Tibial nerve (tissue), 4 donors: ENCODE measurements around the gene ZNF516. TPM values are rescaled to one million over a fixed set of nuclear protein-coding genes. Genes with fewer than 3 reads are reported as not detected.

Source experiments
- DNase-seq, 2 donors: peaks; one replicate each; pipeline ENCODE4 v3.0.0-alpha.2; 2019; ENCODE audit warnings: low spot score in 2 of 2
- H3K27ac ChIP-seq, 4 donors: fragments of 200-600 bp; sonication (generic) in 3 of 4; one replicate each; pipeline ENCODE4 v1.5.1; 2017 to 2019; ENCODE audit warnings: mild to moderate bottlenecking in 1 of 4
- H3K27me3 ChIP-seq, 2 donors: fragments of 200-600 bp; sonication (generic) in 1 of 2; one replicate each; pipeline versions ENCODE4 v1.5.1 to v1.6.0; 2017 to 2019
- H3K36me3 ChIP-seq, 3 donors: fragments of 200-600 bp; sonication (generic); one replicate each; pipeline ENCODE4 v1.5.1; 2018 to 2019
- H3K4me1 ChIP-seq, 4 donors: fragments of 200-600 bp; sonication (generic) in 3 of 4; one replicate each; pipeline ENCODE4 v1.5.1; 2017 to 2019
- H3K4me3 ChIP-seq, 4 donors: fragments of 200-600 bp; sonication (generic) in 3 of 4; one replicate each; pipeline ENCODE4 v1.5.1; 2017 to 2019; ENCODE audit warnings: mild to moderate bottlenecking in 1 of 4, moderate library complexity in 1 of 4
- H3K9me3 ChIP-seq, 4 donors: fragments of 200-600 bp; sonication (generic) in 3 of 4; one replicate each; pipeline ENCODE4 v1.5.1; 2017 to 2019
- EP300 ChIP-seq, 2 donors: sonication (generic); formaldehyde crosslinking; IDR thresholded peaks; one replicate each; pipeline ENCODE4 v1.6.1; 2017; ENCODE audit warnings: antibody characterized with exemption in 2 of 2, mild to moderate bottlenecking in 1 of 2
- POLR2A ChIP-seq, 2 donors: fragments of 450-650 bp; IDR thresholded peaks; one replicate each; pipeline ENCODE4 v1.6.1; 2017; ENCODE audit warnings: antibody characterized with exemption in 2 of 2, mild to moderate bottlenecking in 2 of 2, moderate library complexity in 2 of 2
- WGBS, 2 donors: methylation state at CpG; one replicate each; pipeline ENCODE4 v1.1.5; 2018; 5-methylcytosine and 5-hydroxymethylcytosine counted together
- total RNA-seq, 4 donors: library from RNA; depleted of rRNA; stranded (reverse); fragments of >200 nt; gene quantifications; one replicate each; pipeline ENCODE4 v1.1.0, GENCODE V29; 2016
- TF ChIP-seq, protein P1 (sequence below), 5 experiments: fragments of 200-600 bp in 3 of 5; fragments of 450-650 bp in 2 of 5; sonication (generic) in 3 of 5; IDR thresholded peaks; one replicate each; pipeline ENCODE4 v1.5.1; 2016 to 2019; ENCODE audit warnings: antibody characterized with exemption in 5 of 5, mild to moderate bottlenecking in 3 of 5, moderate library complexity in 2 of 5

Gene ZNF516
- total RNA-seq, 4 donors from 2014 or later, result 31.4 to 63.0 (median 45.5) TPM

DNA sequence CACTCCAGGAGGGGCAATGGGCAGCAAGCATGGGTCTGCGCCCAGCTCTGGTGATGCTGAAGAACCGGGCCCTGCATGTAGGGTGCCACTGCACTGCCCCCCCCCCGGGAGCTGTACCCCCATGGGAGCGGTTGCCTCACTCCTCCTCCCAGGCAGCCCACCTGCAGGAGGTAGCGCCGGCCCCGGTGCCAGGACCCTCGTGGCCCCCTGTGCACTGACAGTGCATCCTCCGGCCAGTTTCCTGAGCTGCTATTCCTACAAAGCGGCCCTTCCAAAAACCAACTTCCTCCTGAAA lies 109.4 kb downstream of the ZNF516 start:
- TF ChIP-seq POLR2A (IDR thresholded peaks at IDR 0.05) (no peak), EP300 (IDR thresholded peaks at IDR 0.05) (no peak)
- TF ChIP-seq, protein P1, sequence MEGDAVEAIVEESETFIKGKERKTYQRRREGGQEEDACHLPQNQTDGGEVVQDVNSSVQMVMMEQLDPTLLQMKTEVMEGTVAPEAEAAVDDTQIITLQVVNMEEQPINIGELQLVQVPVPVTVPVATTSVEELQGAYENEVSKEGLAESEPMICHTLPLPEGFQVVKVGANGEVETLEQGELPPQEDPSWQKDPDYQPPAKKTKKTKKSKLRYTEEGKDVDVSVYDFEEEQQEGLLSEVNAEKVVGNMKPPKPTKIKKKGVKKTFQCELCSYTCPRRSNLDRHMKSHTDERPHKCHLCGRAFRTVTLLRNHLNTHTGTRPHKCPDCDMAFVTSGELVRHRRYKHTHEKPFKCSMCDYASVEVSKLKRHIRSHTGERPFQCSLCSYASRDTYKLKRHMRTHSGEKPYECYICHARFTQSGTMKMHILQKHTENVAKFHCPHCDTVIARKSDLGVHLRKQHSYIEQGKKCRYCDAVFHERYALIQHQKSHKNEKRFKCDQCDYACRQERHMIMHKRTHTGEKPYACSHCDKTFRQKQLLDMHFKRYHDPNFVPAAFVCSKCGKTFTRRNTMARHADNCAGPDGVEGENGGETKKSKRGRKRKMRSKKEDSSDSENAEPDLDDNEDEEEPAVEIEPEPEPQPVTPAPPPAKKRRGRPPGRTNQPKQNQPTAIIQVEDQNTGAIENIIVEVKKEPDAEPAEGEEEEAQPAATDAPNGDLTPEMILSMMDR (IDR thresholded peaks at IDR 0.05), result no peak
- Histone ChIP-seq H3K36me3 (peaks cover 0 to 7% (median 0%) of the 10 kb centered on the region in 3 donors), H3K27me3 (no peaks in the 10 kb centered on the region), H3K27ac (no peak overlapping the region), H3K4me3 (no peak overlapping the region), H3K9me3 (no peaks in the 10 kb centered on the region), H3K4me1 (peaks cover 0 to 48% (median 19%) of the 10 kb centered on the region in 4 donors)
- 86 to 87% methylated on average over 9 to 10 of the region's 10 CpGs for WGBS, 2 donors
- DNase-seq, result no peak

DNA sequence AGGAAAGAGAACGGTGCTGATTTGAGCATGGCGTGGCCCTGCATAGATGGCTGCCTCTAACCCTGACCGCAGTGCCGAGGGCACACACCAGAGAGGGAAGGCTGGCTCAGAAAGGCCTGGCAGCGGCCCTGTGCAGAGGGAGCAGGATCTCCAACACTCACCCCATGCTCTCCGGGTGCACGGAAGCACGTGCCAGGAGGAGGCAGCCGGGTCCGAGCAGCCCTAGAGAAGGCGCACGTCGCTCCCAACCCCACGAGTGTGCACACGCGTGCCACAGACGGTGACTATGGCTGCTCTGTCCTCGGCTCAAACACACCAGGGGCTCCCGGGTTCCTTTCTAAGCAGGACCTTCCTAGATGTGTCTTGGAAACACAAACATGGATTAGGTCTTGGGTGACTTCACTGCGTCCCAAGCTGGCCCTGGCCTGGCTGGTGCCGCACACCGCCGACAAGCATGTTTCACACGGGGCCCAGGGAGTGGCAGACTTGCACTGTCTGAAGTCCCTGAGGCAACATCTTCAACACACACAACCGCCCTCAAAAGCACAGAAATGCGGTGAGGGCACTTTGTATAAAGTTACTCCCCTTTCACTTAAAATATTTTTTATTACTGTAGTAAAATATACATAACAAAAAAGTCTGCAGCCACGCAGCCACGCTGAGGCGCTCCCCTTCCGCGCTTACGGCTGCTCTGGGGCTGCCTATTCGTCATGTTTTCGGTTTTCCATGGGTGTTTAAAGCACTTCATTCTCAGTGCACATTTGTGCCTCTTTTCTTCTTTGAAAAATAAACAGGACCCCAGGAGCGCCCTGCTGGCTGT lies 110.0 kb downstream of the ZNF516 start:
- peaks cover 0 to 44% (median 13%) of the 10 kb centered on the region in 4 donors for H3K4me1 ChIP-seq
- WGBS, 2 donors, result 91 to 95% methylated on average over 22 to 35 of the region's 35 CpGs
- DNase-seq, result no peak

DNA sequence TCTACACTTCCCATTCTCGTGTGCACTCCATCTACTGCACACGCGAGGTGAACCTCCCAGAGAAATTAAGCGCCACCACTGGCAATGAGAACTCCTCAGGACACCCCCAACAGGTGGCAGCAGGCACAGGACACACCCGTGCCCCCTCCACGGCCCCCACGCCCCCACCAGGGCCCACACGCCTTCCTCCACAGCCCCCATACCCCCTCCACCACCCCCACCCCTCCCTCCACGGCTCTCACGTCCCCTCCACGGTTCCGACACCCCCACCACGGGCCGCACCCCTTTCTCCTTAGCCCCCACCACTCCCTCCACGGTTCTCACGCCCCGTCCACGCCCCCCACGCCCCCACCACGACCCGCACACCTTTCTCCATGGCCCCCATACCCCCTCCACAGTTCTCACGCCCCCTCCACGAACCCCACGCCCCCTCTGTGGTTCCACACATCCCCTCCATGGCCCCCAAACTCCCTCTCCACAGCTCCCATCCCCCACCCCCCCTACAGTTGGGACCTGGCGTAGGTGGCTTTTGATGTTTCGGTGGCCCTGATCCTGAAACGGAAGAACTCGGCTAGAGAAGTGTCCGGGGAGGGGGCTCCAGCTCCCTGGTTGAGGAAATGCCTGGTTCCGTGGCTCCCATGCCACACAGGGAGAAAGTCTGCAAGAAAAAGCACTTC lies 110.8 kb downstream of the ZNF516 start:
- Histone ChIP-seq H3K4me1 (peaks cover 0 to 36% (median 6%) of the 10 kb centered on the region in 4 donors), H3K9me3 (no peaks in the 10 kb centered on the region), H3K36me3 (peaks cover 0 to 18% (median 7%) of the 10 kb centered on the region in 3 donors), H3K27me3 (no peaks in the 10 kb centered on the region), H3K4me3 (no peak overlapping the region), H3K27ac (no peak overlapping the region)
- DNase-seq, result no peak
- TF ChIP-seq, protein P1 (IDR thresholded peaks at IDR 0.05), result no peak
- TF ChIP-seq POLR2A (IDR thresholded peaks at IDR 0.05), result no peak
- TF ChIP-seq EP300 (IDR thresholded peaks at IDR 0.05), result no peak
- 94% methylated on average over 29 to 30 of the region's 30 CpGs for WGBS, 2 donors

More for the DNA sequence above, 110.0 kb downstream of the ZNF516 start:
- no peaks in the 10 kb centered on the region for H3K9me3 ChIP-seq
- no peak for TF ChIP-seq POLR2A (IDR thresholded peaks at IDR 0.05)
- TF ChIP-seq EP300 (IDR thresholded peaks at IDR 0.05), result no peak
- TF ChIP-seq, protein P1 (IDR thresholded peaks at IDR 0.05), result no peak
- H3K27ac ChIP-seq, result no peak overlapping the region
- H3K27me3 ChIP-seq, result no peaks in the 10 kb centered on the region
- peaks cover 0 to 10% (median 0%) of the 10 kb centered on the region in 3 donors for H3K36me3 ChIP-seq
- no peak overlapping the region for H3K4me3 ChIP-seq

DNA sequence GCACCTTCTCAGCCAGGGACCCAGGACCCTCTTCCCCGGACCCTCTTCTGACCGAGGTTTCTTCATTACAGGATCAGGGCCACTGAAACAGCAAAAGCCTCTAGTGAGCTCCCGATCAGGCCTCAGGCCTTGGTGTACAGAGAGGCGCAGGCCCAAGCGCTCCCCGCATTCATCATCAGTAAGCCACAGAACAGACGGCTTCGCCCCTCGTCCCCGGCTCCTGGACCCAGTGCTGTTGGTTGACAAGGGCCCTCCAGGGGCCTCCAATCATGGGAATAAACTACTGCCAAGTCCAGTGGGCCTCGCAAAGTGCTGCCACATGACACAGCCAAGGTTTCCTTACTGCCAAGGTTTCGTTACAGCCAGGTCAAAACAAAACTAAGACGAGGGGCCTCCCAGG lies 111.4 kb downstream of the ZNF516 start:
- 91 to 94% methylated on average over 13 of the region's 13 CpGs for WGBS, 2 donors
- H3K27me3 ChIP-seq, result no peaks in the 10 kb centered on the region
- H3K4me1 ChIP-seq, result peaks cover 0 to 30% (median 3%) of the 10 kb centered on the region in 4 donors
- H3K4me3 ChIP-seq, result no peak overlapping the region
- H3K36me3 ChIP-seq, result peaks cover 0 to 24% (median 9%) of the 10 kb centered on the region in 3 donors
- TF ChIP-seq POLR2A (IDR thresholded peaks at IDR 0.05), result no peak
- TF ChIP-seq, protein P1 (IDR thresholded peaks at IDR 0.05), result no peak
- no peak for TF ChIP-seq EP300 (IDR thresholded peaks at IDR 0.05)
- no peak for DNase-seq
- H3K27ac ChIP-seq, result peak overlapping the region in 1 of 4 donors; percentile 13
- no peaks in the 10 kb centered on the region for H3K9me3 ChIP-seq

DNA sequence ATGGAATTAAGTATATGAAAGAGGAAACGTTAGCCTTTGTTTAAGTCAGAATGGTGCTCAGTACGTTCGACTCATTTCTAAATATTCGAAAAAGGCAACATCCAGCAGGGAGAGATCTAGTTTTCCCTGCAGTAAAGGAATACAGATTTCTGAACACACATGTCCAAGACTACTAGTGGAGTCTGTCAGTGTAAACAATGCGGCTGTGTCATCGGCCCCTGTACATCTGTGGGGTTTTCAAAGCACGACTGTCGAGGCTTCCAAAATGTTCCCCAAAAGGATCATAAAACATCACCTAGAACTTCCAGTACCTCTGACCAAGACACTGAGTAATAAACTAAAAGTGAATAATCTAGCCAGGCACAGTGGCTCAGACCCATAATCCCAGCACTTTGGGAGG lies 112.8 kb downstream of the ZNF516 start:
- H3K9me3 ChIP-seq, result no peaks in the 10 kb centered on the region
- TF ChIP-seq, protein P1 (IDR thresholded peaks at IDR 0.05), result no peak
- TF ChIP-seq POLR2A (IDR thresholded peaks at IDR 0.05), result no peak
- H3K27me3 ChIP-seq, result no peaks in the 10 kb centered on the region
- peak overlapping the region in 1 of 4 donors; percentile 22 for H3K27ac ChIP-seq
- WGBS, 2 donors, result 82 to 84% methylated on average over 8 of the region's 8 CpGs
- DNase-seq, result no peak
- H3K4me3 ChIP-seq, result no peak overlapping the region
- H3K36me3 ChIP-seq, result peaks cover 0 to 34% (median 9%) of the 10 kb centered on the region in 3 donors
- peaks cover 0 to 24% (median 0%) of the 10 kb centered on the region in 4 donors for H3K4me1 ChIP-seq
